CD4-positive, alpha-beta T cell (primary cell): ENCODE results near the gene TMEM242. TPM values are rescaled to one million over a fixed set of nuclear protein-coding genes. Genes with fewer than 3 reads are reported as not detected.

Experiments
- ATAC-seq: fragments of 200-7000 bp; cut with Tn5 transposase; one replicate; pipeline ENCODE4 v1.10.0; 2022; ENCODE audit warnings: mild to moderate bottlenecking; ENCODE audit not compliant: poor library complexity
- CTCF ChIA-PET: fragments of 350-600 bp; sonication (Branson Sonifier 250); formaldehyde crosslinking; loops from one replicate; lab custom pipeline; 2021; ENCODE audit warnings: antibody characterized with exemption, inconsistent platforms; lab: Charles Lee
- POLR2A ChIA-PET: fragments of 350-600 bp; sonication (Branson Sonifier 250); formaldehyde crosslinking; loops from one replicate; lab custom pipeline; 2021; ENCODE audit warnings: antibody characterized with exemption, inconsistent platforms; lab: Charles Lee
- DNase-seq, 14 experiments: peaks; one replicate each; pipeline ENCODE4 v3.0.0-alpha.2; 2013 to 2020; ENCODE audit warnings: mixed read lengths in 2 of 14
- H3K27ac ChIP-seq, 2 donors: one replicate each; pipeline versions ENCODE4 v1.5.1 to v1.7.0; 2013; ENCODE audit warnings: low read length in 2 of 2, low read depth in 1 of 2, mild to moderate bottlenecking in 1 of 2
- H3K27me3 ChIP-seq, 2 experiments: 1 replicate in 1 of 2; 2 replicates in 1 of 2; pipeline versions ENCODE4 v1.6.1 to v1.7.0; 2013; ENCODE audit warnings: low read length in 2 of 2, control low read depth in 1 of 2, mild to moderate bottlenecking in 1 of 2, moderate library complexity in 1 of 2; ENCODE audit not compliant: insufficient read depth in 2 of 2, control insufficient read depth in 1 of 2
- H3K36me3 ChIP-seq: one replicate; pipeline ENCODE4 v1.6.1; 2013; ENCODE audit warnings: low read length, control low read depth; ENCODE audit not compliant: insufficient read depth
- H3K4me1 ChIP-seq: one replicate; pipeline ENCODE4 v1.6.1; 2013; ENCODE audit warnings: low read length, control low read depth; ENCODE audit not compliant: insufficient read depth
- H3K4me3 ChIP-seq: one replicate; pipeline ENCODE4 v1.5.1; 2013; ENCODE audit warnings: mild to moderate bottlenecking, low read length, moderate library complexity
- H3K9me3 ChIP-seq, 2 experiments: 1 replicate in 1 of 2; 2 replicates in 1 of 2; pipeline versions ENCODE4 v1.6.1 to v1.7.0; 2013; ENCODE audit warnings: low read length in 2 of 2, mild to moderate bottlenecking in 2 of 2, control low read depth in 1 of 2, moderate library complexity in 1 of 2; ENCODE audit not compliant: control insufficient read depth in 1 of 2, insufficient read depth in 1 of 2
- H3K27ac Mint-ChIP-seq: one replicate; pipeline ENCODE4 v1.8.0; 2020; ENCODE audit warnings: mixed read lengths
- H3K27me3 Mint-ChIP-seq: one replicate; pipeline ENCODE4 v1.8.0; 2021; ENCODE audit warnings: mixed read lengths
- H3K36me3 Mint-ChIP-seq: one replicate; pipeline ENCODE4 v1.8.0; 2021; ENCODE audit warnings: low read depth, mixed read lengths
- H3K4me1 Mint-ChIP-seq: one replicate; pipeline ENCODE4 v1.8.0; 2021; ENCODE audit warnings: low read depth, mixed read lengths
- H3K4me3 Mint-ChIP-seq: one replicate; pipeline ENCODE4 v1.8.0; 2020; ENCODE audit warnings: mild to moderate bottlenecking, mixed read lengths
- H3K9me3 Mint-ChIP-seq: one replicate; pipeline ENCODE4 v1.8.0; 2020; ENCODE audit warnings: mixed read lengths
- CTCF ChIP-seq: fragments of 200-600 bp; IDR thresholded peaks from one replicate; pipeline ENCODE4 v1.8.0; 2022; ENCODE audit warnings: antibody characterized with exemption, mild to moderate bottlenecking
- intact Hi-C, 2 experiments: fragments of 100-400 bp; cut with DNase I in 1 of 2; cut with micrococcal nuclease in 1 of 2; formaldehyde crosslinking; loops; one replicate each; pipeline versions ENCODE4 v1.15.1 to v1.9.0; 2023 to 2025; cut with DNase I, micrococcal nuclease
- total RNA-seq, 174 experiments: library from RNA in 2 of 174; stranded (reverse) in 2 of 174; gene quantifications; one replicate each; pipeline ENCODE4 v1.2.3 and lab custom pipeline; 2021 to 2026

The TMEM242 gene
- total RNA-seq, 2 experiments from 2014 or later = 13.6 to 15.6 TPM

- Mint-ChIP-seq H3K27ac (no peak overlapping the region), H3K9me3 (no peaks in the 10 kb centered on the region), H3K4me3 (no peak overlapping the region), H3K36me3 (no peaks in the 10 kb centered on the region), H3K27me3 (no peaks in the 10 kb centered on the region), H3K4me1 (peaks cover 9% of the 10 kb centered on the region)
- no peaks in the 10 kb centered on the region for H3K27me3 ChIP-seq
- H3K4me3 ChIP-seq = no peak overlapping the region
- H3K27ac ChIP-seq = no peak overlapping the region
- no peaks in the 10 kb centered on the region for H3K9me3 ChIP-seq
- no peak for ATAC-seq
- intact Hi-C loops = loop anchor here in 1 of 2 experiments (5.0 to 10.0 kb wide), 2 partner anchors 711 to 893 kb away; no protein-coding TSS in a partner anchor
- CTCF ChIA-PET = no interaction called here
- H3K4me1 ChIP-seq = peaks cover 17% of the 10 kb centered on the region
- DNase-seq = no peak
- no peaks in the 10 kb centered on the region for H3K36me3 ChIP-seq
- POLR2A ChIA-PET = interaction anchor here (0.9 kb wide), 1 partner anchor 42 kb away, joined by 3 read pairs; no protein-coding TSS in a partner anchor
- TF ChIP-seq CTCF = no peak
Observed at GRCh38 chr6:157278171-157278570, 45.1 kb downstream of the TMEM242 start.

GRCh38 chr6:157276731-157277130, 46.6 kb downstream of the TMEM242 start:
- ATAC-seq (no peak), DNase-seq (no peak)
- peaks cover 13% of the 10 kb centered on the region for H3K4me1 Mint-ChIP-seq
- POLR2A ChIA-PET = interaction anchor here (0.6 kb wide), 1 partner anchor 77 kb away, joined by 3 read pairs; no protein-coding TSS in a partner anchor
- H3K4me1 ChIP-seq = peaks cover 17% of the 10 kb centered on the region
- CTCF ChIA-PET = interaction anchor here (1.3 kb wide), 1 partner anchor 41 kb away, joined by 4 read pairs; no protein-coding TSS in a partner anchor
- intact Hi-C loops = loop anchor here in 1 of 2 experiments (5.0 to 10.0 kb wide), 2 partner anchors 709 to 892 kb away; no protein-coding TSS in a partner anchor
- H3K27ac Mint-ChIP-seq = no peak overlapping the region
- H3K9me3 ChIP-seq = no peaks in the 10 kb centered on the region
- H3K27me3 ChIP-seq = no peaks in the 10 kb centered on the region
- TF ChIP-seq CTCF = no peak
- no peaks in the 10 kb centered on the region for H3K27me3 Mint-ChIP-seq
- H3K9me3 Mint-ChIP-seq = no peaks in the 10 kb centered on the region
- H3K4me3 ChIP-seq = no peak overlapping the region
- no peaks in the 10 kb centered on the region for H3K36me3 ChIP-seq
- no peak overlapping the region for H3K27ac ChIP-seq
- H3K4me3 Mint-ChIP-seq = peak overlapping the region; percentile 60
- H3K36me3 Mint-ChIP-seq = no peaks in the 10 kb centered on the region

- Mint-ChIP-seq H3K27ac (no peak overlapping the region), H3K4me3 (peak overlapping the region; percentile 20), H3K27me3 (no peaks in the 10 kb centered on the region), H3K4me1 (peaks cover 13% of the 10 kb centered on the region), H3K9me3 (no peaks in the 10 kb centered on the region), H3K36me3 (no peaks in the 10 kb centered on the region)
- POLR2A ChIA-PET = interaction anchor here (1.5 to 2.1 kb wide), 2 partner anchors 82 to 242 kb away, joined by 7 to 8 read pairs; no protein-coding TSS in a partner anchor
- no peaks in the 10 kb centered on the region for H3K27me3 ChIP-seq
- DNase-seq = no peak
- intact Hi-C loops = loop anchor here in 1 of 2 experiments (5.0 to 10.0 kb wide), 2 partner anchors 709 to 891 kb away; no protein-coding TSS in a partner anchor
- no peak overlapping the region for H3K27ac ChIP-seq
- CTCF ChIA-PET = interaction anchor here (3.0 kb wide), 1 partner anchor 40 kb away, joined by 14 read pairs; no protein-coding TSS in a partner anchor
- no peak for TF ChIP-seq CTCF
- ATAC-seq = no peak
- no peaks in the 10 kb centered on the region for H3K9me3 ChIP-seq
- peaks cover 17% of the 10 kb centered on the region for H3K4me1 ChIP-seq
- H3K36me3 ChIP-seq = no peaks in the 10 kb centered on the region
- no peak overlapping the region for H3K4me3 ChIP-seq
Observed at GRCh38 chr6:157276134-157276532, 47.2 kb downstream of the TMEM242 start.
